HG03520 (cell line): ENCODE results near the gene PTPRD.

Experiments used
- ATAC-seq: cut with Tn5 transposase; IDR thresholded peaks from one replicate; pipeline ENCODE4 v1.9.1; 2021; ENCODE audit warnings: mild to moderate bottlenecking, moderate library complexity; ENCODE audit not compliant: unreplicated experiment

The PTPRD gene

GRCh38 chr9:8856396-8857067 is 1756.3 kb downstream of the PTPRD start:
- ATAC-seq, result no peak

- no peak for ATAC-seq
Observed at GRCh38 chr9:8855046-8855445, 1757.8 kb downstream of the PTPRD start.

GRCh38 chr9:8852301-8852864 is 1760.4 kb downstream of the PTPRD start:
- no peak for ATAC-seq

- no peak for ATAC-seq
Observed at GRCh38 chr9:8850914-8851313, 1761.9 kb downstream of the PTPRD start.

GRCh38 chr9:8845808-8846207 is 1767.0 kb downstream of the PTPRD start:
- no peak for ATAC-seq

- ATAC-seq, result no peak
Observed at GRCh38 chr9:8845376-8845775, 1767.4 kb downstream of the PTPRD start.

- no peak for ATAC-seq
Observed at GRCh38 chr9:8844549-8844948, 1768.3 kb downstream of the PTPRD start.

- no peak for ATAC-seq
Observed at GRCh38 chr9:8842402-8843193, 1770.2 kb downstream of the PTPRD start.

- no peak for ATAC-seq
Observed at GRCh38 chr9:8838136-8838535, 1774.7 kb downstream of the PTPRD start.

- no peak for ATAC-seq
Observed at GRCh38 chr9:8835291-8835690, 1777.5 kb downstream of the PTPRD start.

- no peak for ATAC-seq
Observed at GRCh38 chr9:8832955-8833354, 1779.8 kb downstream of the PTPRD start.

GRCh38 chr9:8832386-8832785 is 1780.4 kb downstream of the PTPRD start:
- ATAC-seq, result no peak

- ATAC-seq, result no peak
Observed at GRCh38 chr9:8831568-8831967, 1781.2 kb downstream of the PTPRD start.

- no peak for ATAC-seq
Observed at GRCh38 chr9:8826281-8826680, 1786.5 kb downstream of the PTPRD start.

GRCh38 chr9:8825585-8826147 is 1787.1 kb downstream of the PTPRD start:
- ATAC-seq, result no peak

- ATAC-seq, result no peak
Observed at GRCh38 chr9:8823131-8823895, 1789.5 kb downstream of the PTPRD start.

GRCh38 chr9:8822667-8823025 is 1790.2 kb downstream of the PTPRD start:
- no peak for ATAC-seq

GRCh38 chr9:8821910-8822666 is 1790.7 kb downstream of the PTPRD start:
- no peak for ATAC-seq

- ATAC-seq, result no peak
Observed at GRCh38 chr9:8817335-8817734, 1795.5 kb downstream of the PTPRD start.

GRCh38 chr9:8816361-8816760 is 1796.4 kb downstream of the PTPRD start:
- no peak for ATAC-seq
